CD4-positive, alpha-beta T cell (primary cell): Measurements from ENCODE around the gene PBXIP1. TPM values are rescaled to one million over a fixed set of nuclear protein-coding genes. Genes with fewer than 3 reads are reported as not detected.
A peak's percentile ranks its signal among the peaks of the same experiment; 100 is the strongest.

Source experiments
- ATAC-seq: fragments of 200-7000 bp; cut with Tn5 transposase; one replicate; pipeline ENCODE4 v1.10.0; 2022; ENCODE audit warnings: mild to moderate bottlenecking; ENCODE audit not compliant: poor library complexity
- CTCF ChIA-PET: fragments of 350-600 bp; sonication (Branson Sonifier 250); formaldehyde crosslinking; loops from one replicate; lab custom pipeline; 2021; ENCODE audit warnings: antibody characterized with exemption, inconsistent platforms; lab: Charles Lee
- POLR2A ChIA-PET: fragments of 350-600 bp; sonication (Branson Sonifier 250); formaldehyde crosslinking; loops from one replicate; lab custom pipeline; 2021; ENCODE audit warnings: antibody characterized with exemption, inconsistent platforms; lab: Charles Lee
- DNase-seq, 14 experiments: peaks; one replicate each; pipeline ENCODE4 v3.0.0-alpha.2; 2013 to 2020; ENCODE audit warnings: mixed read lengths in 2 of 14
- H3K27ac ChIP-seq, 2 donors: one replicate each; pipeline versions ENCODE4 v1.5.1 to v1.7.0; 2013; ENCODE audit warnings: low read length in 2 of 2, low read depth in 1 of 2, mild to moderate bottlenecking in 1 of 2
- H3K27me3 ChIP-seq, 2 experiments: 1 replicate in 1 of 2; 2 replicates in 1 of 2; pipeline versions ENCODE4 v1.6.1 to v1.7.0; 2013; ENCODE audit warnings: low read length in 2 of 2, control low read depth in 1 of 2, mild to moderate bottlenecking in 1 of 2, moderate library complexity in 1 of 2; ENCODE audit not compliant: insufficient read depth in 2 of 2, control insufficient read depth in 1 of 2
- H3K36me3 ChIP-seq: one replicate; pipeline ENCODE4 v1.6.1; 2013; ENCODE audit warnings: low read length, control low read depth; ENCODE audit not compliant: insufficient read depth
- H3K4me1 ChIP-seq: one replicate; pipeline ENCODE4 v1.6.1; 2013; ENCODE audit warnings: low read length, control low read depth; ENCODE audit not compliant: insufficient read depth
- H3K4me3 ChIP-seq: one replicate; pipeline ENCODE4 v1.5.1; 2013; ENCODE audit warnings: mild to moderate bottlenecking, low read length, moderate library complexity
- H3K9me3 ChIP-seq, 2 experiments: 1 replicate in 1 of 2; 2 replicates in 1 of 2; pipeline versions ENCODE4 v1.6.1 to v1.7.0; 2013; ENCODE audit warnings: low read length in 2 of 2, mild to moderate bottlenecking in 2 of 2, control low read depth in 1 of 2, moderate library complexity in 1 of 2; ENCODE audit not compliant: control insufficient read depth in 1 of 2, insufficient read depth in 1 of 2
- H3K27ac Mint-ChIP-seq: one replicate; pipeline ENCODE4 v1.8.0; 2020; ENCODE audit warnings: mixed read lengths
- H3K27me3 Mint-ChIP-seq: one replicate; pipeline ENCODE4 v1.8.0; 2021; ENCODE audit warnings: mixed read lengths
- H3K36me3 Mint-ChIP-seq: one replicate; pipeline ENCODE4 v1.8.0; 2021; ENCODE audit warnings: low read depth, mixed read lengths
- H3K4me1 Mint-ChIP-seq: one replicate; pipeline ENCODE4 v1.8.0; 2021; ENCODE audit warnings: low read depth, mixed read lengths
- H3K4me3 Mint-ChIP-seq: one replicate; pipeline ENCODE4 v1.8.0; 2020; ENCODE audit warnings: mild to moderate bottlenecking, mixed read lengths
- H3K9me3 Mint-ChIP-seq: one replicate; pipeline ENCODE4 v1.8.0; 2020; ENCODE audit warnings: mixed read lengths
- intact Hi-C, 2 experiments: fragments of 100-400 bp; cut with DNase I in 1 of 2; cut with micrococcal nuclease in 1 of 2; formaldehyde crosslinking; loops; one replicate each; pipeline versions ENCODE4 v1.15.1 to v1.9.0; 2023 to 2025; cut with DNase I, micrococcal nuclease
- total RNA-seq, 174 experiments: library from RNA in 2 of 174; stranded (reverse) in 2 of 174; gene quantifications; one replicate each; pipeline ENCODE4 v1.2.3 and lab custom pipeline; 2021 to 2026
- TF ChIP-seq, protein P1 (sequence below): fragments of 200-600 bp; IDR thresholded peaks from one replicate; pipeline ENCODE4 v1.8.0; 2022; ENCODE audit warnings: antibody characterized with exemption, mild to moderate bottlenecking

Gene PBXIP1
- total RNA-seq, 2 experiments from 2014 or later = 434 to 440 TPM

DNA sequence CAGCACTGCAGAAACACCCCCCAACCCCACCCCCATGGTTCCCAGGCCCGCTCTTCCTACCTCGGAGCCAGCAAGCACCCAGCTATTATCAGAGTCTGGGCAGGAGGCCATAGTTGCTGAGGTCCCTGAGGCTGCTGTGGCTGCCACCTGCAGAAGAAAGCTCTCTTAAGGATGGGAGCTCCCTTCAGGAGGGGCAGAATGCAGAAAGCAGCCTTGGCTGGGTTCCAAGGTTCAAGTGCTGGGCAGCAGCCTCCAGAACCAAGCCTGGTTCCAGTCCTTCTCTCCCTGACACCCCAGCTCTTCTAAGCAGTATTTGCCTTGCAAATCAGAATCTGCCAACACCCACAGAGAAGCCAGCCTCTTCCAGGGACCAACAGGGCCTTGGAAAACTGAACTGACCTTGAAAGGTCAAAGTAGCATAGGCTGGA, 2.3 kb downstream of the PBXIP1 start:
- ChIA-PET POLR2A (interaction anchor here (2.3 to 6.6 kb wide), 3 partner anchors 22 to 64 kb away, joined by 7 to 72 read pairs (median 28); partner anchors contain the start of gene ZBTB7B), CTCF (interaction anchor here (2.9 to 5.3 kb wide), 3 partner anchors 17 to 63 kb away, joined by 15 to 62 read pairs (median 38); partner anchors contain the start of genes CKS1B and PMVK)
- intact Hi-C loops = loop anchor here in 1 of 2 experiments (2.0 to 10.0 kb wide), 3 partner anchors 29 to 131 kb away; partner anchors contain the start of gene FLAD1
- no peaks in the 10 kb centered on the region for H3K9me3 ChIP-seq
- H3K27me3 ChIP-seq = no peaks in the 10 kb centered on the region
- peaks cover 95% of the 10 kb centered on the region for H3K4me1 ChIP-seq
- no peaks in the 10 kb centered on the region for H3K9me3 Mint-ChIP-seq
- no peaks in the 10 kb centered on the region for H3K27me3 Mint-ChIP-seq
- H3K27ac Mint-ChIP-seq = peak overlapping the region; percentile 96
- H3K27ac ChIP-seq = peak overlapping the region; percentile 100
- no peak for ATAC-seq
- TF ChIP-seq, protein P1, sequence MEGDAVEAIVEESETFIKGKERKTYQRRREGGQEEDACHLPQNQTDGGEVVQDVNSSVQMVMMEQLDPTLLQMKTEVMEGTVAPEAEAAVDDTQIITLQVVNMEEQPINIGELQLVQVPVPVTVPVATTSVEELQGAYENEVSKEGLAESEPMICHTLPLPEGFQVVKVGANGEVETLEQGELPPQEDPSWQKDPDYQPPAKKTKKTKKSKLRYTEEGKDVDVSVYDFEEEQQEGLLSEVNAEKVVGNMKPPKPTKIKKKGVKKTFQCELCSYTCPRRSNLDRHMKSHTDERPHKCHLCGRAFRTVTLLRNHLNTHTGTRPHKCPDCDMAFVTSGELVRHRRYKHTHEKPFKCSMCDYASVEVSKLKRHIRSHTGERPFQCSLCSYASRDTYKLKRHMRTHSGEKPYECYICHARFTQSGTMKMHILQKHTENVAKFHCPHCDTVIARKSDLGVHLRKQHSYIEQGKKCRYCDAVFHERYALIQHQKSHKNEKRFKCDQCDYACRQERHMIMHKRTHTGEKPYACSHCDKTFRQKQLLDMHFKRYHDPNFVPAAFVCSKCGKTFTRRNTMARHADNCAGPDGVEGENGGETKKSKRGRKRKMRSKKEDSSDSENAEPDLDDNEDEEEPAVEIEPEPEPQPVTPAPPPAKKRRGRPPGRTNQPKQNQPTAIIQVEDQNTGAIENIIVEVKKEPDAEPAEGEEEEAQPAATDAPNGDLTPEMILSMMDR = no peak
- peaks cover 62% of the 10 kb centered on the region for H3K4me1 Mint-ChIP-seq
- peak in 2 of 14 experiments; percentile 30 to 48 for DNase-seq
- H3K4me3 ChIP-seq = peak overlapping the region; percentile 69
- peak overlapping the region; percentile 95 for H3K4me3 Mint-ChIP-seq
- H3K36me3 Mint-ChIP-seq = peaks cover 68% of the 10 kb centered on the region
- peaks cover 52% of the 10 kb centered on the region for H3K36me3 ChIP-seq

DNA sequence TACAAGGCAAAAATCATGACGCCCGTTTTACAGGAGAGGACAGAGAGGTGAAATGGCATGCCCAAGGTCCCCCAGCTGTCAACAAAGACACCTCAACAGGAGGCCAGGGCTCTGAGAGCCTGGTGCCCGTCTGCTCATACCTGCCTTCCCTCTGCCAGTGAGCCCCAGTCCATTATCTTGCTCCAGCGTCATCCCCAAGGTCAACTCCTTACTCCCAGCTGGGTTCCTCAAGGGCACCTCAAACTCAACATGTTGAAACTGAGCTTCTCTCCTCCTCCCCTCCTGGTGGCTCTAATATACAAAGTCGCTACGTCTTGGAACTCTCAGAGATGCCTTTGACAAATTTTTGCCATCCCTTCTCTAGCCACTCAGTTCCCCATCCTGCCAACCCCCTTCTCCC, 3.2 kb downstream of the PBXIP1 start:
- no peaks in the 10 kb centered on the region for H3K27me3 ChIP-seq
- intact Hi-C loops = loop anchor here in 1 of 2 experiments (10.0 kb wide), 1 partner anchor 132 kb away; no protein-coding TSS in a partner anchor
- Mint-ChIP-seq H3K36me3 (peaks cover 68% of the 10 kb centered on the region), H3K4me3 (peak overlapping the region; percentile 95), H3K9me3 (no peaks in the 10 kb centered on the region), H3K27me3 (no peaks in the 10 kb centered on the region), H3K4me1 (peaks cover 64% of the 10 kb centered on the region), H3K27ac (peak overlapping the region; percentile 96)
- no peaks in the 10 kb centered on the region for H3K9me3 ChIP-seq
- H3K4me3 ChIP-seq = peak overlapping the region; percentile 69
- H3K4me1 ChIP-seq = peaks cover 97% of the 10 kb centered on the region
- POLR2A ChIA-PET = interaction anchor here (0.9 to 6.6 kb wide), 8 partner anchors 9 to 220 kb away, joined by 4 to 72 read pairs (median 6); partner anchors contain the start of genes FLAD1, KRTCAP2, PYGO2 and ZBTB7B
- DNase-seq = peak in 2 of 14 experiments; percentile 32 to 35
- no peak for ATAC-seq
- peak overlapping the region; percentile 100 for H3K27ac ChIP-seq
- H3K36me3 ChIP-seq = peaks cover 52% of the 10 kb centered on the region
- TF ChIP-seq, protein P1 = no peak
- CTCF ChIA-PET = interaction anchor here (0.8 to 5.3 kb wide), 8 partner anchors 8 to 132 kb away, joined by 3 to 38 read pairs (median 4); partner anchors contain the start of genes FLAD1, PMVK and PYGO2

DNA sequence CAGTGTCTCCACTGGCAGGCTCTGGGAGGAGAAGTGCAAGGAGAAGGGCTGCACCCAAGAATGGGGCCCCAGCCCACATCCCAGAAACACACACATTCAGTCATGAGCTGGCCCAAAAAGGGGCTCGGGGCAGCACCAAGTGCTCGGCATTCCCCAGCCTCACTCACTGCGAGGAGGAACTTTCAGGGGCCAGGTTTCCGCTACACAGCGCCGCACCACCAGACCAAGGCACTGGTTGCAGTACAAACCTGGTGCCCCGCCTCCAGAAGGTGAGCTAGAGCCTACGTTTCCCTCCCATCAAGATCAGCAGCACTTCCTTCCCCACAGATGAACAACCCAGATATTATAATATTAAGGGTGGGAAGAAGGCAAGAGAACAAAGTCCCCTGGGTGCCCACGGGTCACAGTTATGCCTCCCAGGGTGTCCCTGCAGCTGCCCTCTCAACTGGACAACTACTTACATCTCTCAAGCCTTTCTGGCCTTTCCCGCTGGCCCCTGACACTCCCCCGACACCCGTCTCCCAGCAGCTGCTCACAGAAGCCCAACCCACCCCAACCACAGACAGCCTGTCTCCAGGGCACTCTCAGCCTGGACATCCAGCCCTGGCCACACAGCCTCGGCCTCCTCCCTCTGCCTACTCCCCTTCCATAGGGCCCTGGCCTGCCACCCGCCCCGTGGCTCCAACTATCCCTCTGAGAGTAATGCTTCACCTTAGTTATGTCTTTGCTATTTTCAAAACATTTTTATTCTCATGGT, 3.8 kb downstream of the PBXIP1 start:
- Histone ChIP-seq H3K36me3 (peaks cover 55% of the 10 kb centered on the region), H3K4me3 (peak overlapping the region; percentile 69), H3K27me3 (no peaks in the 10 kb centered on the region), H3K4me1 (peaks cover 93% of the 10 kb centered on the region), H3K9me3 (no peaks in the 10 kb centered on the region), H3K27ac (peak overlapping the region; percentile 100)
- peaks cover 64% of the 10 kb centered on the region for H3K4me1 Mint-ChIP-seq
- POLR2A ChIA-PET = interaction anchor here (0.9 to 6.6 kb wide), 8 partner anchors 9 to 221 kb away, joined by 4 to 72 read pairs (median 6); partner anchors contain the start of genes FLAD1, KRTCAP2, PYGO2 and ZBTB7B
- H3K27ac Mint-ChIP-seq = peak overlapping the region; percentile 96
- peak; percentile 46 to 90 (median 66) for DNase-seq
- no peaks in the 10 kb centered on the region for H3K27me3 Mint-ChIP-seq
- TF ChIP-seq, protein P1 = no peak
- H3K4me3 Mint-ChIP-seq = peak overlapping the region; percentile 95
- ATAC-seq = peak; percentile 45
- CTCF ChIA-PET = interaction anchor here (0.8 to 5.3 kb wide), 8 partner anchors 9 to 133 kb away, joined by 3 to 38 read pairs (median 4); partner anchors contain the start of genes FLAD1, PMVK and PYGO2
- H3K9me3 Mint-ChIP-seq = no peaks in the 10 kb centered on the region
- H3K36me3 Mint-ChIP-seq = peaks cover 74% of the 10 kb centered on the region
- intact Hi-C loops = loop anchor here in 1 of 2 experiments (10.0 kb wide), 1 partner anchor 133 kb away; no protein-coding TSS in a partner anchor
